NAMALWA (cell line): ENCODE measurements around the gene GTSE1.

Source experiments
- DNase-seq: peaks from one replicate; pipeline ENCODE4 v3.0.0-alpha.2; 2015; ENCODE audit warnings: low spot score

GTSE1 gene

DNA sequence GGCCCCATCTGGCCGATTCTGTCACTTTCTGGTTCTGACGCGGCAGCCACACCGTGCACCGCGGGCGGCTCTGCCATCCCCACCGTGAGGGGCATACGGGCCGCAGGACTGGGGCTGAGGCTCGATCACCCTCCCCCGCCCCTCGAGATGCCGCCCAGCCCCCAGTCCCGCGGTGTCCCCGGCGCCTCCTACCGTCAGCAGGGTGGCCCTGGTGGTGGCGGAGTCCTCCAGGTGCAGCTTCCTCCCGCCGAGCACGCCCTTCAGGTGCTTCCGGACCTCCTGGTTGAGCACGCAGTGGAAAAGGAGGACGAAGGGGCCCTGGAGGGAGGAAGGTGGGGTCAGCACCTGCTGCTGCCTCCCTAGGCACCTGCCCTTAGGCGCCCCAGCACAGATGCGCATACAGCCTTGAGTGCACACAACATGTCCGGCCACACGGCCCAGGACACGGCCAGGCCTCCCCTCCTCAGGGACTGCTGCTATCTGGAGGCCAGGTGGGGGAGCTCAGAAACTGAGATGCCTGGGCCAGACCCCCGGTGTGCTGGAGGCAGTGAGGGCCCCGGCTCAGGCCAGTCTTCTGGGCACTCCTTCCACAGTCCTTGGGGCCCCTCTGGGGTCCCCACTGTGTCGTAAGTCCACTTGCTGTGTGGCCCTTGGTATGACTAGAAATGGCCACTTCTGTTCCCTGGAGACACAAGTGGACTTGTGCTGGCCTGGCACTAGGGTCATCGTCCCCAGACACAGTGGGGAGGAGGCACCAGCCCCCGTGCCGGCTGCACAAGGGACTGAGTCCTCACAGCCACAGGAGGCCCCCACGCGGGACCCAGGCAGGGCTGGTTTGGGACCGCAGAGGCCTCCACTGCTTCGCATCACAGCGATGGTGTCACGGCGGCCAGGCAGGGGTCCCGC is 70.4 kb downstream of the GTSE1 start:
- DNase-seq = peak; percentile 33

DNA sequence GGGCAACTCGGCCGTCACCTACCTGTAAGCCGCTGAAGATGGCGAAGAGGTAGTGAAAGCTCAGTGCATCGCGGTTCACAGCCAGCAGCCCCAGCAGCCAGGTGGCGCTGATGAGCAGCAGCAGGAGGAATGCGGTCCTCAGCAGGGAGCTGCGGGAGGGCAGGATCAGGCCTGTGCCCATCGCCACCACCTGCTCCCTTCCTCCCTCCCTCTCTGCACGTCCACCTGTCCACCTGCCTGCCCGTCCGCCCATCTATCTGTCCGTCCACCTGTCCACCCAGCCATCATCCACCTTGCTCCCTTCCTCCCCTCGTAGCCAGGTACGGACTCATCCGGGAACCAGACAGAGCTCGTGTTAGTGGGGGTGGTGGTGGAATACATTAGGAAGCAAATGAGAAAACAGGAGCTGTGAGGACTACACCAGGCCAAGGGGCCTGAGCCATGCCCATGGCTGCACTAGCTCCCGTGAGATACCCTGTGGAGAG is 71.1 kb downstream of the GTSE1 start:
- peak; percentile 72 for DNase-seq

DNA sequence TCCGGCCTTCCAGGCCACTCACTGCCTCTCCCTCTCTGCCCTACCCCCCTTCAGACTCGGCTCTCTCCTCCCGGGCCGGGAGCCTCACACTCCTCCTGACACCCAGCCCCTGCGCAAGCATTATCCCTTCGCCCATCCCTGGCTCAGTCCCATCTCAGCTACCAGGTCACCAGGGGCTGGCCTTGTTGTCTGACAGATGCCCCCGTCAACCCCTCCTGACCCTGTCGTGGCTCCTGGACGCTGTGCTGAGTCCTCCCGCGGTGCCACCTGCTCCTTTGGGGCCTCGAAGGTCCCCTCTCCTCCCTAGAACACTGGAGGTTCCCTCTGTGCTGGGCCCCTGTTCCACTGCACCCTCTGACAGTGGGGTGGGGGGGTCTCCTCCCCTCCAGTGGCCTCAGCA is 71.8 kb downstream of the GTSE1 start:
- DNase-seq = no peak

DNA sequence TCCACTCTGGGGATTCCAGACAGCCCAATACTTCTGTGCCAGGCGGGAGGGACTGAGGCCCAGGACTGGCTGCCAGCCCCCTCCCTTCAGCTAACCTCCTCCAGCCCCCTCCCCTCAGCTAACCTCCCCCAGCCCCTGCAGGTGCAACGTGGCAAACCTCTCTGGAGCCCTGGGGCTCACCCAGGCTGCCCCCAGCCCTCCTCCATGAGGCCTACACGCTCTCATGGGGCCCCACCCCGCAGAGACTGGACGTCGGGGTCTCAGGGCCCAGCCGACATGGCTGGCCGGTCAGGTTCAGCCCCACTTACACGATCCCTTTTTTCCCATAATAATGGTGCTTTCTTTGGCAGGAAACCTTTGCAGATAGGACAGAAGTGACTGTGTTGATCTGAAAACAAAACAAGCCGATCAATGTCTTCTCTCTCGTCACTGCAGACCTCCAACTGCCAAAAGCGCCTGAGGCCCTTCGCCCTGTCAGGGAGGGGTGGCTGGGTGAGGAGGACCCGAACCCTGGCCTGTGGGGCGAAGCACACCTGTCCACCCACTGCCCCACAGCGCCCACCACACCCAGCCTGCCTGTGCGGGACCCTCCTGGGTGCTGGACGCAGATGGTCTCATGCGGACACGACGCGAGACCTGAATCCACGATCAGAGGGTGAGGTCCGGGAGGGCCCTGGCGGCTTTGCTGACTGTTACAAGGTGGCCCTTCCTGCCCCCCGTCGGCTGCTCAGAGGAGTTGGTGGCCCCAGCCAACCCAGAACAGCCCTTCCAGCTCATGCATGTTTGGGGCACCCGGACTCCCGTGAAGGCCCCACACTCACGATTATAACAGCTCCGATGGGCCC is 72.4 kb downstream of the GTSE1 start:
- no peak for DNase-seq

DNA sequence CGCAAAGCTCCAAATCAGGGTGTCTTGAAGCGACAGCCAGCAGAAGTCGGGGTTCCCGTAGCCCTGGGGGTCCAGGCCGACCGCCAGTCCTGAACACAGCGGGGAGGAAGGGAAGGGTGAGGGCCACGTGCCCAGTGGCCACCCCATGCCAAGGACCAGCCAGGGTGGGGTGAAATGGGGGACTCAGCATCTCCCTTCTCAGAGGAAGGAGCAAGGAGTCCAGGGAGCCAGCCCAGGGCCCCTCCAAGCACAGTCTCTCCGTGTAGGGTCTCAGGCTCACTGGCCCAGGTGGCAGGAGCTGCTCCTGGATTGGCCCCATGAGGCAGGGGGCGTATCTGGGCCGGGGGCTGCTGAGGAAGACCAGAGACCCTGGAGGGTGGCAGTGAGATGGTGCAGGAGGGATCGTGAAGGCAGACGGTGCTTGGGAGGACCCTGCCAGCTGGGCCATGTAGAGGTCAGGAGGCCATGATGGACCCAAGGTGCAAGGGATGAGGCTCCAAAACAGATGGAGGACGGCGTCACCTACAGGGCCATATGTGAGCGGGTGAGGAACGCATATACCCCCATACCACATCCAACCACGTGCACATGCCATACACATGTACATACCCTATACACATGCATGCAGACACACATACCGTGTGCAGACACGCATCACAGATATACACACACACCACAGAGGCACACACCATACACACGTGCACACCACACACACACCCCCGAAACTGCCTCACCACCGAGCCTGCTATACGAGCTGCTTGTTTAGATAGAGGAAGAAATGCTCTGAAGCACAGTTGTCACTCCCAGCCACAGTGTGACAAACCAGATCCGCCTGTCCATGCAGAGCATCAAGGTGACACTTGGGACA is 73.3 kb downstream of the GTSE1 start:
- DNase-seq = no peak

DNA sequence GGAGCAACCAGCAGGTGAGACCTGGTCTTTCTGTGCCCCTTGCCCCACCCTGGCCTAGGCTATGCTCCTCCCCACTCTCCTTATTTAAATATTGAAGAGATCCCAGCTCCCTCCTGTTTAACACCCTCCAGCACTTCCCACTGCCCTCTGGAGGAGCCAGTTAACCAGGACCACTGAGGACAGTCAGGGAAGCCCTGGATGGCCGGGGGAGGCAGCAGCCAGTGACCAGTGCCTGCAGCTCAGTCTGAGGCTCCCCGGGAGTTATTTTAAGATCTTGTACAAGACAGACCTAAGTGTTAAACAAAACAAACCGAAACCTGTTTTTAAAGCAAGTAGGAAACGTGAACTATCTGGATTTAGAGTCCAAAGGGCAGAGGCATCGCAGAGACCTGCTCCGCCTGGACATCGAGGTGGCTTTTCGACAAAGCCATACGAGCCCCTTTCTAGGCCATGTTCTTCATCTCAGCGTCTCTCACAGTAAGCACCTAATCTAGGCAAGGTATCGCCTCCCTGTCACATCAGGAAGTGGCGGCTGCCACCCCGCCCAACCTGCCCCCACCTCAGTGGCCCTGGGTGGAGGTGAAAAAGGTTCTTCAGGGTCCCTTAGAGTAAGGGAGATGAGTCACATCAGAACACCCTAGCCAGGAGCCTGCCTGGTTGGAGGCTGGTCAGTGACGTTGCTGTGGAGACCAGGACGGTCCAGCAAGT is 74.1 kb downstream of the GTSE1 start:
- no peak for DNase-seq

DNA sequence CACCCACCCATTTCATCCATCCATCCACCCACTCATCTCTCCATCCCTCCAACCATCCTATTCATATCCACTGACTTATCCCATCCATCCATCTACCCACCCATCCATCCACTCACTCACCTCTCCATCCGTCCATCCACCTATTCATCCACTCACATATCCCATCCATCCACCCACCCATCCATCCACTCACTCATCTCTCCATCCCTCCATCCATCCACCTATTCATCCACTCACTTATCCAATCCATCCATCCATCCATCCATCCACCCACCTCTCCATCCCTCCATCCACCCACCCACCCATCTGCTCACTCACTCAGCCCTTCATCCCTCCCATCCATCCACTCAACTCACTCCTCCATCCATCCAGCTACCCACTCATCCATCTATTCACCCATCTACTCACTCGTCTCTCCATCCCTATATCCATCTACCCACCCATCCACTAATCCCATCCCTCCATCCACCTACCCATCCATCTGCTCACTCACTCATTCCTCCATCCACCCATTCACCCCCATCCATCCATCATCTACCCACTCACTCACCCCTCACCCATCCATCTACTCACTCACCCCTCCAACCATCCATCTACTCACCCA is 75.1 kb downstream of the GTSE1 start:
- DNase-seq = no peak

DNA sequence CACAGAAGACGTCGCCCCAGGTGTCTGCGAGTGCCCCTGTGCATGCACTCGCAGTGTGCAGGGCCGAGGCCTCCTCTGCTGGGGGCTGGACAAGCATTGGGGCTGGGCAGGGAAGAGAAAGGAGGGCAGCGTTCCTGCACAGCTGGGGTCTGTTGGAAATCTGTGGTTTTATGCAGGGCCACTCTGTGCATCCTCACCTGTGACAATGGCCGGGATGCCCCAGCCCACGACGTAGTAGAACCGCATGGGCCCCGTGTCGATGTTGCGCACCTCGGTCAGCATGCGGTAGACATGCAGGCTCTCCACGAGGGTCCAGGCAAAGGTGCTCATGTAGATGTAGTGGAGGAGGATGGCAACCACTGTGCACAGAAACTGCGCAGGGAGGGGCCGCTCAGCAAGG is 76.0 kb downstream of the GTSE1 start:
- no peak for DNase-seq

DNA sequence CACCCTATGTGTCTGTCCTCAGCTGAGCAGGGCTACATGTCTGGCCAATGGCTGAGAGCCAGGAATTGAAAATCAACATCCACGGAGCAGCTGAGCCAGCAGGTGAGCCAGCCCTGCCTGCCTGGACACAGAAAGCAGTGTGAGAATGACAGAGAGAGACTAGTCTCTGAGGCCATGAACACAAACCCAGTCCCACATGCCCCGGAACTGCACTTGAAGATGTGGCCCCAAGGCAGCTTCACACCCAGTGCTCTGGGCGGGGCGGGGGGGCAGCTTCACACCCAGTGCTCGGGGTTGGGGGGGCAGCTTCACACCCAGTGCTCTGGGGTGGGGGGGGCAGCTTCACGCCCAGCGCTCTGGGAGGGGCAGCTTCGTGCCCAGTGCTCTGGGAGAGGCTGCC is 76.5 kb downstream of the GTSE1 start:
- no peak for DNase-seq

DNA sequence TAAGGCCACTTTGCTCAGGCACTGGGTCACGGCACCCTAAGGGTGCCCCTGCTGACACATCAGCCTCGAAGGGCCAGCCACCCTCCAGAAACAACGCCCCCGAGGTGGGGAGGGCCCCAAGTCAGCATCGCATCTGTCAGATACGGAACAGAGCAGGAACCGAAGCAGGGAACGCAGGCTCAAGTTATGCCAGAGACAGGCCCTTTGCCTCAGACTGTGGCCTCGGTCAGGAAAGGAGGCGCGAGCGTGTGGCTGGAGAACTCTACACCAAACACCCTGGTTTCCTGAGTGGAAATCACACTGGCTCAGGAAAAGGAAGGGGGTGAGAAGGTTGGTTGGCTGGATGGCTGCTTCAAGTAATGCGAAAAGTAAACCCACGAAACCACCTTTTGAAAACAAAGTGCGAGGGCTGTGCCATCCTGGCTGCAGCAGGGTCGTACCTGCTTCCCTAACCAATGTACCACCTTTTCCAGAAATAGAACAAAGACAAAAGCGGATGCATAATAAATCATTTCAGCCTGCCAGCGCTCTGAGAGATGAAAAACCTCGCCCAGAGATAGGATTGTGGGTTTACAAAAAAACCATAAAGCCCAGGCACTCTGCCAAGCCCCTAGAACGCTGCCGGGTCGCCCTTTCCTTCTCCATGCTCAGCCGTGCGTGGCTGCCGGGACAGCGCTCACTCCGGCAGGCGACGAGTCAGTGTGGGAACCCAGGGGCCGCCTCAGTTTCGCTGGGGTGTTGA is 77.4 kb downstream of the GTSE1 start:
- DNase-seq = no peak

DNA sequence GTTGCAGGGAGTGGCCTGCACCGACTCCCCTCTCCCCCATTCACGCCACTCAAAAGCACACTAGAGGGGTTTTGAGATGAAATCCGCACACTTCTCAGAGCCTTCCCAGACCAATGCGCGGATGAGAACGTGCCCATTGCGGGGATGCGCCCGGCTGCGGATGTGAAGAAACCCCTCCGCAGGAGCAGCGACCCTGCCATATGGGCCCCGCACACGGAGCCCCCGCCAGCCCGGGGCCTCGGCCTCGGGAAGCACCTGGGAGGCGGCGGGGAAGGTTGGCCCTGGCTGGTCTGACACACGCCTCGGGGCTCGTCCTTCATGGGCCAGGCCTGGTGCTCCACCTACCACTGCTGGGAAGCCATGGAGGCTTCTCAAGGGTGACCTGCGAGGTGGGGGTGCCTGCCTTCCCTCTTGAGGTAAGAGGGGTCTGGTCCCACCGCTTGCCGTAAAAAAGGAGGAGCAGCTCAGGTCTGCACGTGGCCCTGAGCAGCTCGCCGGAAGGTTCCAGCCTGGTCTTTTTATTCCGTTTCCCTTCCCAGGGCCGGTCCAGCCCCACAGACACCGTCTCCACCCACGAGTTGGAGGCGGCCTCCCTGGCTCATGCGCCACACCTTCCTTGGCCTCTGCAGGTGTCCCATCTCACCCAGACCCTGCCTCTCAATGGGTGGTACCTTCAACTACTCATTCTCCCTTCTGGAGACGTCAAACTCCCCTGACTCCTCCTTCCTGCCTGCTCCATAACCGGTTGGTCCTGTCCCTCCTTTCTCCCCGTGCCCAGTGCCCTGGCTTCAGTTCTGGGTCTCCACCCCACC is 78.2 kb downstream of the GTSE1 start:
- no peak for DNase-seq

DNA sequence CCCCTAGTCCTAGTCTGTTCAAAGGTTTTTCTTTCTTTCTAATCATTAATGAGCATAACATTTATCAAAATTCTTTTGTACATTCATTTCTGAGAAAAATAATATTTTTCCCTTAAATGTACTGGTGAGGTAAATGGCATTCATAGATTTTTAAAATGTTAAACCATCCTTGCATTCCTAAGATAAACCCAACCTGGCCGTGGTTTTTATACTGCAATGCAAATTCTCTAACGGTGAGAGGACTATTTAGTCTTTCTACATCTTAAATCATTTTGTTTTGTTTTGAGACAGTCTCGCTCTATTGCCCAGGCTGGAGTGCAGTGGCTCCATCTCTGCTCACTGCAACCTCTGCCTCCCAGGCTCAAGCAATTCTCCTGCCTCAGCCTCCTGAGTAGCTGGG is 79.4 kb downstream of the GTSE1 start:
- no peak for DNase-seq

DNA sequence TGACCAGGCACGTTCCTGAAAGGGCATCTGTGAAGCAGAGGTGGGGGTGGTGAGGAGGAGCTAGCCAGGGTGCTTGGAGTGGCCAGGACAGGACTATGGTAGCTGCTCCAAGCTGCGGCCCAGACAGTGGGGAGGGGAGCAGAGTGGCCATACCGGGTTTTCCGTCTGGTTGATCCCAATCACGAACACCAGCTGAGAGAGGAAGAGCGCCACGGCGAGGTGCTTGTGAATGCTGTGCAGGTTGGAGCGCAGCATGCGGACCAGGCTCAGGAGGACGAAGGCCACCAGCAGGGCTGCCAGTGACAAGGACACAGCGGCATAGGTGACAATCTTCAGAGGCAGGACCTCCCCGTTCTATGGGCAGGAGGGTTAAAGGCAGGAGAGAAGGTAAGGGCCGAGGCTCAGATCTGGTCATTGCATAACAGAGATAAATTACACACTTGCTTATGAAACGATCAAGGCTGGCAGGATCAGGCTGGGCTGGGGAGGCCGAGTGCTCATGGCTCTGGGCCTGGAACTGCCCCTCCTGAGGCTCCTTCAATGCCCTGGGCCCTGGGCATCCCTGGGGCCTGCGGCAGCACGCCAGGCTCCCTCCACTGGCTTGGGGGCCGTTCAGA is 80.3 kb downstream of the GTSE1 start:
- no peak for DNase-seq

DNA sequence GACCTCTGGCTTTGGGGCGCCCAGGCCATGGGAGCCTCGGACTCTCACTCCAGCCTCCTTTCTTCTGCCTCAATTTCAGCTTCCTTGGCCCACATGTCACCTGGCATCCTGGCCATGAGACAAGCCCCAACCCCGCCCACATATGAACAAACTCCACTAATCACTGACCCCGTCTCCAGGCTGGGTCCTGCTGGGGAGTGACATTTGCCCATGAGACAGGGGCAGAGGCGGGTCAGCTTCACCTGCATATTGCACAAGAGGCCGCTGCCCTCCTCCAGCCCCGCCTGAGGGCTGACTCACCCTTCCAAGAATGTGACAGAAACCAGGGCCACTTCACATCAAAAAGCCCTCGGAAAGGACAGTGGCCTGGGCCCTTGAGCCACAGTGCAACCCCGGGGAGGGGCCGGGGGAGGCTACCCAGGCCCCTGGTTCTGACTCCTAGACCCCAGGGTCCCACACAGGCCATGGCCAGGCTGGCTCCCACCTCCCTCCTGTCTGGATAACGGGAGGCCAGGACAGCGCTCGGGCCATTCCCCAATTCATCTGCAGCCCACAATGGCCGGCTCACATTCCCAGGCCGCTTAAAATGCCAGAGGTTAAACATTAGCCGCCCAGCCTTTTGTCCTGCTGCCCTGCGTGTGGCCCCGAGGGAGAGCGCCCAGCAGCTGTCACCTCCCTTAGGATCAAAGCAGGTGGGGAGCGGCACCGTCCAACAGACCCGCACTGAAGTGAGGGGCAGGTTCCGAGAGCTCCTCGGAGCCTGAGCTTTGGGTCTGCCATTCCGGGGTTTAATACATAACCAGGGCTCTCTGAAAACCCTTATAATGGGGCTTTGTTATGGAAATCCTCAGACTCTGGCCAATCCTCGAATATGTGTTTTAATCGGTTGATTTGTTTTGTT is 81.1 kb downstream of the GTSE1 start:
- DNase-seq = no peak

DNA sequence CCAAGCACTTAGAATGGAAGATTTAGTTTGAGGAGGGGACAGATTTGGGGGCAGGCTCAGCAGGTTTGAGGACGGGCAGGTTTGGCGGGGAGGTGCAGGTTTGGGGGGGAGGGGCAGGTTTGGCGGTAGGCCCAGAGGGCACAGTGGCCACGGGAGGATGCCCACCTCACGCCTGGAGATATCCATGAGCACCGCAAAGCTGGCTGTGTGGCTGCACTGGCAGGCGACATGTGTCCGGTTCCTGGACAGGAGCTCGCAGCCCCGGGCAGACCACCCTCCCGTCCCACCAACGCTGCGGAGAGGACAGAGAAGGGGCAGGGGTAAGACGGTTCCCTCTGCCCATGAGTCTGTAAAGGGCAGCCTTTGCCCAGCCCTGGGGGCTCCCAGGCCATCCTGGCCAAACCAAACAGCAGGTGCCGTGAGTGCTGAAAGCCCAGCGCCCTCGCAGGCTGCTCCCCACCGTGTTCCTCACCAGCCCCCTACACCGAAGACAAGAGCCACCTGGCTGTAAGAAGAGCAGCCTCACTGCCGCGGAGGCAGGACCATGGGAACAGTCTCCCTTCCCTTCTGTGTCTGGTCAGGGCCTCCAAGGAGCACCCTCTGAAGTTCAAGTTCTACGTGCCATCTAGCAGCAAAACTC is 81.9 kb downstream of the GTSE1 start:
- DNase-seq = no peak

DNA sequence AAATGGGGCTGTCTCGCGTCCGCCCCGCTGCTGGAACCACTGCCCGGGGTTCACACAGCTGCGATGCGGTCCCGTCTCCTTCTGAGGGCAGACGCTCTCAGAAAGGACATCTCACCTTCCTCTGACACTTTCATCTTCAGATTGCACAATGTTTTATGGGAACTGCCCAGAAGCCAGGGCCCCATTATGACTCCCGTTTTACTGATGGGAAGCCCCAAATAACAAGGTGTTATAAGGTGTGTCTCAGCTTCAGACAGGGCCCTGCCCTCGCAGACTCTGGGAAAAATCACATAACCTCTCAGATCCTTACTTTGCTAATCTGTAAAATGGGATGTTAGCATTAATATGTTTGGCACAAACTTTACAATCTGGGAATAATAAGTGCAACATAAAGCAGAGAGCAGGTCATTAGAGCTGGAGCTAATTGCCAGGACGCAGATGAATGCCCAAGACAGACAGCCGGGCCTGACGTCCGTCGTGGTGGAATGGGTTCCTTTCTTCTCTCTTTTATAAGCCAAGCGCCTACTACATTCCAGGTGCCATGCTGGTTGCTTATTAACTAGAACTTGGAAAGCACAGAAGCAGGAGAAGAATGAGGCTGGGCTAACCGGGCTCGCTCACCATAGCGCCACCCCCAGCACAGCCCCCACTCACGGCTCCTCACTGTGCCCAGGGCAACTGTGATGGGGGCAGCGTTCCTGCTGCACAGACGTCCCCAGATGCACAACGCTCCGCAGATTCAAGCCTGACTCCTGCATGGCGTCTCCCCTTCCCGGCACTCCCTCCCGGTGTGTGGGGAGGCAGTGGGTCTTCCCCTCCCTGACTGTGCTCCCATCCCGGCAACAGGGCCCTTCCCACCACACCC is 82.6 kb downstream of the GTSE1 start:
- DNase-seq = no peak
